Measurements from ENCODE around the gene GRAMD1B. TPM values are rescaled to one million over a fixed set of nuclear protein-coding genes. Genes with fewer than 3 reads are reported as not detected.

The GRAMD1B gene
- total RNA-seq, 1 donor from 2014 or later, result 38.2 TPM

DNA sequence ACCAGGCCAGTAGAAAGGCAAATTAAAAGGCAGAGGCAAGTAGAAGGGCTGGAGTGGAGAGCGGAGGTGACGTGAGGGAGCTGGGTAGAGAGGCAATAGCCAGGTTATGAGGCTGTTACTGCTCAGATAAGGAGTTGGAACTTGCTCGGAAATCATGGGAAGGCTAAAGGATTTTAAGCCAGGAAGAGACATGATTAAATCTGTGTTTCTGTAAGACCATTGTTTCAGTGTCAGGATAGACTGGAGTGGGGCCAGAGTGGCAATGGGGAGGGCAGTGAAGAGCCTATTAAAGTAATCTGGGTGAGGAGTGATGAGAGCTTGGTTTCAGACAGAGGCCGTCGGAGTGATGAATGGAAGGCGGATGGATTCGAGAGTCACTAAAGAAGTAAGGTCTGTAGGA, 39.0 kb downstream of the GRAMD1B start:
- ATAC-seq, result no peak
- DNase-seq (ENCODE audit: low spot score), result no peak
- intact Hi-C loops (cut with DNase I), result no loop called here

- DNase-seq (ENCODE audit: low spot score), result no peak
- ATAC-seq, result no peak
- intact Hi-C loops (cut with DNase I), result no loop called here
Measured at GRCh38 chr11:123469586-123469985, 39.5 kb downstream of the GRAMD1B start.

GRCh38 chr11:123470842-123471241, 40.8 kb downstream of the GRAMD1B start:
- ATAC-seq (no peak), DNase-seq (ENCODE audit: low spot score) (no peak)
- intact Hi-C loops (cut with DNase I), result no loop called here

DNA sequence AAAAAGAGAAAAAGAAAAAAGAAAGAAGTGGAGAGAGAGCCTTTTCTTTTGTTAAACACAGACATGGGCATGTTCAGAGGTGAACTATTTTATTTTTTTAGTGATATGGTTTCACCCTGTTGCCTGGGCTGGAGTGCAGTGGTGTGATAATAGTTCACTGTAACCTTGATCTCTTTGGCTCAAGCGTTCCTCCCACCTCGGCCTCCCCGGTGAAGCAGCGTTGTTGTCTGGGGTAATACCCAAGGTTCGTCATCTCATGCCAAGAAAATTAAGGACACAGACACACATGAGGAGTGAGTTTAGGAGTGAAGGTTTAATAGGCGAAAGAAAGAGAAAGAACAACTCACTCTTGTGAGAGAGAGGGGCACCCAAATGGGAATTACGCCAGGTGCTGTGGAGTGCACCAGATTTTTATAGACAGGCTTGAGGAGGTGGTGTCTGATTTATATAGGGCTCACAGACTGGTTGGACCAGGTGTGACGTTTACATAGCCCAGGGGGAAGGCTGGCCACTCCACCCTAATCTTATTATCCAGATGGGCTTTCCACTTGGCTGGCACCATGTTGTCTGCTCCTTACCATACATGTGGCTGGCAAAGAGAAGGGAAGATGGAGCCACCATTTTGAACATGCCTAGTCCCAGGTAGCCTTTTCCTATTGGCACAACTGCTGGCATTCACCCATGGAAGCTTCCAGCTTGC, 42.3 kb downstream of the GRAMD1B start:
- ATAC-seq, result no peak
- intact Hi-C loops (cut with DNase I), result no loop called here
- DNase-seq (ENCODE audit: low spot score), result no peak

DNA sequence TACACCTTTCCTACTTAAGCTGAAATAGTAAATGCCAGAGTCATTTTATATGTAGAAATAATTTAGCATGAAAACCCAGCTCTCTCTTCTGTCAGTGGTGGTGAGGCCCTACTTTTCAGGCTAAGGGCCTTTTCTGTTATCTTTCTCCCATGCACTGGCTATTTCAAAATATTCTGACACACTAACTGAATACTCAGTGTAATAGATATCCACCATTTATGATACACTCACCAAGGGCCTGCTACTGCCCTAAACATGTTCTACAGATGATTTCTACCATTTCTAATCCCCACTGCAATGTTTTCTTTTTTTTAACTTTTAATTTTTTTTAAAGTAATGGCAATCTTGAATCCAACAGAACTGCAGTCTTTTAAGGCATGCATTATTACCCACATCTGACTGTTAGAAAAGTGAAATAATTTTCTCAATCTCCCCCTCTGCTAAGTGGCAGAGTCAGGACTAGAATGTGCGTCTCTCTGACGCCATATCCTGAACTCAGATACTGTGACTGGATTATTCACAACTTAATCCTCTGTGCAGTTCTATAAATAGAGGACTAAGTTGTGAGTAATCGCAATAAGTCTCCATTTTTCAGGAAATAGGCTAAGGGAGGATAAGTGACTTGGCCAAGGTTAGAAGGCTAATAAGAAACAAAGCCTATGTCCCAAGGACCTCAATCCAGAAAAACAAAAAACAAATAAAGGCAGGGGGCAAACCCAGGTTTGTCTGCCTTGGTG, 44.0 kb downstream of the GRAMD1B start:
- DNase-seq (ENCODE audit: low spot score), result no peak

DNA sequence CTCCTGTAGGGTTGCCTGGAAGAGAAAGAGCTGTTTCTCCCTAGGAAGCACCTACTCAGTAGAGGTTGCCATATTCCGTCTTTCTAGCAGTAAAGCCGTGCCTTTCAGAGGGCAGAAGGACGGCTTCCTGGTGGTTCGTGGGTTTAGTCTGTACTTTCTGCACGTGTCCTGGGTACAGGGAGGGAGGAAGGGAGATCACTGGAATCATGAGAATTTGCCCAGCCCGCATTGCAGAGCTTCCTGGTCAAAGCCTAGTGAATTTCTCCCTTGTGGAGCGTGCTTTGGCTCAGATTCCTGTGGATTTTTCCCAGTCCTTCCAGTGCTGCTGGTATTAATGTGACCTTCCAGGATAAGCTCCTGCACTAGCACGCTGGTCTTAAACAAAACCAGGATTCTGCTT, 44.9 kb downstream of the GRAMD1B start:
- intact Hi-C loops (cut with DNase I), result loop anchor here (5.0 kb wide), 1 partner anchor 173 kb away; no protein-coding TSS in a partner anchor
- DNase-seq (ENCODE audit: low spot score) (no peak), ATAC-seq (peak; percentile 18)

More for the DNA sequence above, 44.0 kb downstream of the GRAMD1B start:
- intact Hi-C loops (cut with DNase I), result no loop called here
- no peak for ATAC-seq

DNA sequence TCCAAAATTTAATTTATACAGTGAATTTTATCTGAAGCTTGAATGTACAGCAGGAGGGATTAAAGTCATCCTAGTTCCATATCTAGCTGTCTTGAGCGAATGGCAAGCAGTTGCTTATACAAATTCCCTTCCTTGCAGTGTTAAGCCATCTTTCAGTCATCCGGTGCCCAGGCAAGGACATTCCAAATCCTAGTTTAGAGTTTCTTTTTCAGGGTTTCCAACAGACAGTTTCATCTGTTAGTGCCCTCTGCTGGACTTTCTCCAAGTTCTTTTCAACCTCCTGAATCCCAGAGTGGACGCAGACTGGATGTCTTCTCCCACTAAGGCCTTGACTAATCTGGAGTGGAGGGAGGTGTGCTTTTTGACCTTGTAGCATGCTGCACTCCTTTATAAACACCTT, 45.4 kb downstream of the GRAMD1B start:
- ATAC-seq, result no peak
- DNase-seq (ENCODE audit: low spot score), result no peak
- intact Hi-C loops (cut with DNase I), result loop anchor here (5.0 kb wide), 1 partner anchor 173 kb away; no protein-coding TSS in a partner anchor

DNA sequence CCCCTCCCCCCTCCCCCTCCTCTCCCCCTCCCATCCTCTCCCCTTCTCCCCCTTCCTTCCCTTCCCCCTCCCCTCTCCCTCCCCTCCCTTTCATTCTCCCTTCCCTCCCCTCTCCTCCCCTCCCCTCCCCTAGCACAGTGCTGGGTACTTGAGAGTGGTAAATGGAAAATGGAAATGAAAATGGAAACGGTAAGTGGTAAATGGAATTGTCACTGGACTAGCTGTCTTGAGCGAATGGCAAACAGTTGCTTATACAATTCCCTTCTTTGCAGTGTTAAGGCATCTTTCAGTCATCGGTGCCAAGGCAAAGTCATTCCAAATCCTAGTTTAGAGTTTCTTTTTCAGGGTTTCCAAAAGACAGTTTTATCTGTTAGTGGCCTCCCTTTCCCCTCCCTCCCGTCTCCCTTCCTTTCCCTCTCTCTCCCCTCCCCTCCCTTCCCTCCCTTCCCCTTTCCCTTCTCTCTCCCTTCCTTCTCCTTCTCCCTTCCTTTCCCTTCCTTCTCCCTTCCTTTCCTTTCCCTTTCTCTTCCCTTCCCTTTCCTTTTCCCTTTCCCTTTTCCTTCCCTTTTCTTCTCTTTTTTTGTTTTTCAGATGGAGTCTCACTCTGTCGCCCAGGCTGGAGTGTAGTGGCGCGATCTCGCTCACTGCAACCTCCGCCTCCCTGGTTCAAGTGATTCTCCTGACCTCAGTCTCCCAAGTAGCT, 47.3 kb downstream of the GRAMD1B start:
- ATAC-seq (no peak), DNase-seq (ENCODE audit: low spot score) (no peak)
- intact Hi-C loops (cut with DNase I), result loop anchor here (5.0 kb wide), 1 partner anchor 175 kb away; no protein-coding TSS in a partner anchor

DNA sequence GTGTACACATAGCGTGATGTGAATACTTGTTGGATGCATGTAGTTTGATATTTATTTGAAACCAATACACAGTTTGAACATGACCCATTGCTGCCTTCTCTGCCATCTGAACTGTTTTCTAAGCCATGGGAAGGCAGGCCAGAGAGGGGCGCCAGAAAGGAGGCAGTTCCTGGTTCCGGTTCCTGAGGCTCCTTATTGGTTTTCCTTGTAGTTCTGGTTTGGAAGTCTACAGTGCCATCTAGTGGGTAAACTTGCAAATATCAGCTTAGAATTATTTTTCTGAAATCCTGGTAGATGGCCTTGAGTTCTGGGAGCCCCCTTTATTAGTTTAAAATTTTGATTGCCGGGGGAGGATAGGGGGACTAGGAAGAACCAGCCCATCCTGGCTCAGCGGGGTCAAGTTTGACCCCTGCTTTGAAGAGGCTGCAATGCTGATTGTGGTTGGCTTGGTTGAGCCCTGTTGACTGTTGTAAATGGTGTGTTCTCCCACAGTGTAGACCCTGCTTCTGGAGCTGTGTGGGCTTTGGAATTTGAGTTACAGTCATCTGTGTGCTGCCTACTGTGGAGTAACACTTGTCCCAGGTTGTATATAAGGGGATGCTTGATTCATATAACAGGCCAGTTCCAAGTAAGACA, 48.4 kb downstream of the GRAMD1B start:
- DNase-seq (ENCODE audit: low spot score) (no peak), ATAC-seq (peak; percentile 84)
- intact Hi-C loops (cut with DNase I), result loop anchor here (5.0 kb wide), 1 partner anchor 176 kb away; no protein-coding TSS in a partner anchor

DNA sequence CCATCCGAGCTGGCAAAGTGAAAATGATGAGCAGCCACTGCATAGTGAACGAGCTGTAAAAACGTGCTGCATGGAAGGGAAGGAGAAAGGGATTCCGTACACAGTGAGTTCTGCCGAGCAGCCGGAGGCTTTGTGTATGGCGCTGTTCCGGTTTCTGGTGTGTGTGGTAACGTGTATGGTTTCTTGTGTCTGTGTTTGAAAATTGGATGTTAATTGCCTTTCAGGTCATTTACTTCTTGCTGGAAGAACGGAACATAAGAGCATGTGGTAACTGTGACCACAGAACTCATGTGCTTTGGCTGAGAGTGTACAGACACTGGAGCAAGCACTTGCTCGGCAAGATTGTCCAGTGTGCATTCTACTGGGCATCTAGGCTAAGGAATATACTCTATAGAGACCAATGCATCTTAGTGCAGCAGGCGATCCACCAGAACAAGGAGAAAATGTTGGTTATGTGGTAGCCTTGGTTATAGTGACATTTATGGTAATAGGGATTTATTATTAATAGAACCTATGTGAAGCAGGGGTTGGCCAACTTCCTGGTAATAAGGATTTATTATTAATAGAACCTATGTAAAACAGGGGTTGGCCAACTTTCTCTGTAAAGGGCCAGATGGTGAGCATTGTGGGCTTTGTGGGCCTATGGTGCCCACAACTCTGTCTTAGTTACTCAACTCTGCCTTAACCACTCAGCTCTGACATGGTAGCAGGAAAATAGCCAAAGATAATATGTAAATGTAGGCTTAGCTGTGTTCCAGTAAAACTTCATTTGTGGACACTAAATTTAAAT, 49.2 kb downstream of the GRAMD1B start:
- DNase-seq (ENCODE audit: low spot score), result no peak
- no peak for ATAC-seq
- intact Hi-C loops (cut with DNase I), result loop anchor here (5.0 kb wide), 1 partner anchor 177 kb away; no protein-coding TSS in a partner anchor

- ATAC-seq, result no peak
- intact Hi-C loops (cut with DNase I), result no loop called here
Measured at GRCh38 chr11:123480290-123480815, 50.3 kb downstream of the GRAMD1B start.

DNA sequence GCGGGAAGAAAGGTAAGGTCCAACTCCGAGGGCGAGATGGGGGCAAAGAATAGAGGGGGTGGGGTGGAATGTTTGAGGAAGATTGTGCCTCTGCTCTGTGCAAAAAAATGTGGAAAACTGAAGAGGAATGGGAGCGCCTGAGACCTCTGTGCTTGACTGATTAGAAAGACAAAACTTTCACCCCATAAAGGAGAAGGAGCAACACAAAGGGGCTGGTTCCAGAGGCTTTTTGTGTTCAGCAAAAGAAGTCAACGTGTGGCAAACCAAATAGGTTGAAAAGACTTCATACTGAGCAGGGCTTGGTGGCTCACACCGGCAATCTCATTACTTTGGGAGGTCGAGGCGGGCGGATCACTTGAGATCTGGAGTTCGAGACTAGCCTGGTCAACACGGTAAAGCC, 50.8 kb downstream of the GRAMD1B start:
- DNase-seq (ENCODE audit: low spot score), result no peak
- ATAC-seq, result no peak
- intact Hi-C loops (cut with DNase I), result no loop called here

More at GRCh38 chr11:123480290-123480815, 50.3 kb downstream of the GRAMD1B start:
- no peak for DNase-seq (ENCODE audit: low spot score)

- DNase-seq (ENCODE audit: low spot score), result no peak
- intact Hi-C loops (cut with DNase I), result no loop called here
- no peak for ATAC-seq
Measured at GRCh38 chr11:123481640-123482039, 51.6 kb downstream of the GRAMD1B start.

DNA sequence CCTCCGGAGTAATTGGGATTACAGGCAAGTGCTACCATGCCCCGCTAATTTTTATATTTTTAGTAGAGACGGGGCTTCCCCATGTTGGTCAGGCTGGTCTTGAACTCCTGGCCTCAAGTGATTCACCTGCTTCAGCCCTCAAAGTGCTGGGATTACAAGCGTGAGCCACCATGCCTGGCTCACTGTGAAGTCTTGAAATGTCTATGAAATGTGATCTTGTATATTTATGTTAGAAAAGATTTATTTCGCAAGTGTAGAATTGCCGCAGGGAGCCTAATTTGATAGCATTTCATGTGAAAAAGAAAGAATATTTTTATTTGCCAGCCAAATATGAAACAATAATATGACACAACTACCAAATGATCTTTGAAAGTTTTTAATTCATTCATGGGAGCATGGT, 52.1 kb downstream of the GRAMD1B start:
- no peak for DNase-seq (ENCODE audit: low spot score)
- intact Hi-C loops (cut with DNase I), result no loop called here
- ATAC-seq, result no peak

- no peak for DNase-seq (ENCODE audit: low spot score)
- intact Hi-C loops (cut with DNase I), result no loop called here
- no peak for ATAC-seq
Measured at GRCh38 chr11:123483058-123483457, 53.0 kb downstream of the GRAMD1B start.

DNA sequence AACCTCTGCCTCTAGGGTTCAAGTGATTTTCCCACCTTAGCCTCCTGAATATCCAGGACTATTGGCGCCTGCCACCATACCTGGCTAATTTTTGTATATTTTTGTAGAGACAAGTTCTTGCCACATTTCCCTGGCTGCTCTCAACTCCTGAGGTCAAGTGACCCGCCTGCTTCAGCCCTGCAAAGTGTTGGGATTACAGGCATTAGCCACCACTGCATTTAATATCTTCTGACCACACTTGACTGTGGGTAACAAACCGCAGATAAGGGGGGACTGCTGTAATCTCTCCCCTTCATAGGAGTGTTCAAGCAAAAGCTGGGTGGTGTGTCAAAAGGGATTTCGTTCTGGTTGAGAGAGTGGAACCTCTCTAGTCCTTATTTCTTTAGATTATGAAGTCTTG, 53.4 kb downstream of the GRAMD1B start:
- intact Hi-C loops (cut with DNase I), result no loop called here
- DNase-seq (ENCODE audit: low spot score) (no peak), ATAC-seq (no peak)

- intact Hi-C loops (cut with DNase I), result no loop called here
- ATAC-seq (no peak), DNase-seq (ENCODE audit: low spot score) (no peak)
Measured at GRCh38 chr11:123484448-123484847, 54.4 kb downstream of the GRAMD1B start.

- no peak for DNase-seq (ENCODE audit: low spot score)
- peak; percentile 67 for ATAC-seq
- intact Hi-C loops (cut with DNase I), result no loop called here
Measured at GRCh38 chr11:123487157-123487744, 57.2 kb downstream of the GRAMD1B start.

All from sciatic nerve (tissue), 2 donors.